ENCODE data around the gene SLC4A3.

SLC4A3 gene

GRCh38 chr2:219612577-219613286, 14.7 kb upstream of the SLC4A3 start:
- DNase-seq: no peak

GRCh38 chr2:219613461-219614070, 13.9 kb upstream of the SLC4A3 start:
- no peak for DNase-seq

- DNase-seq: no peak
Measured at GRCh38 chr2:219614076-219614860, 13.2 kb upstream of the SLC4A3 start.

GRCh38 chr2:219615036-219615435, 12.4 kb upstream of the SLC4A3 start:
- DNase-seq: no peak

- DNase-seq: no peak
Measured at GRCh38 chr2:219615894-219616293, 11.5 kb upstream of the SLC4A3 start.

GRCh38 chr2:219616550-219616949, 10.9 kb upstream of the SLC4A3 start:
- no peak for DNase-seq

GRCh38 chr2:219618733-219619122, 8.7 kb upstream of the SLC4A3 start:
- no peak for DNase-seq

- DNase-seq: no peak
Measured at GRCh38 chr2:219619235-219619634, 8.2 kb upstream of the SLC4A3 start.

GRCh38 chr2:219620546-219620945, 6.9 kb upstream of the SLC4A3 start:
- no peak for DNase-seq

- no peak for DNase-seq
Measured at GRCh38 chr2:219621935-219622334, 5.5 kb upstream of the SLC4A3 start.

- no peak for DNase-seq
Measured at GRCh38 chr2:219622472-219622871, 5.0 kb upstream of the SLC4A3 start.

- no peak for DNase-seq
Measured at GRCh38 chr2:219624565-219624964, 2.9 kb upstream of the SLC4A3 start.

- DNase-seq: no peak
Measured at GRCh38 chr2:219625179-219625578, 2.3 kb upstream of the SLC4A3 start.

GRCh38 chr2:219626540-219626939, 890 bp upstream of the SLC4A3 start:
- DNase-seq: no peak

- no peak for DNase-seq
Measured at GRCh38 chr2:219628235-219628985, 980 bp downstream of the SLC4A3 start.

GRCh38 chr2:219628986-219629901, 1.8 kb downstream of the SLC4A3 start:
- DNase-seq: no peak

- DNase-seq: no peak
Measured at GRCh38 chr2:219629976-219630695, 2.7 kb downstream of the SLC4A3 start.

- DNase-seq: no peak
Measured at GRCh38 chr2:219630770-219631405, 3.5 kb downstream of the SLC4A3 start.

- DNase-seq: no peak
Measured at GRCh38 chr2:219631406-219631891, 4.0 kb downstream of the SLC4A3 start.

- DNase-seq: no peak
Measured at GRCh38 chr2:219631904-219632759, 4.7 kb downstream of the SLC4A3 start.
